PC-9 (cell line): ENCODE results near the gene DLGAP1. TPM values are rescaled to one million over a fixed set of nuclear protein-coding genes. Genes with fewer than 3 reads are reported as not detected.
"Not testable (repeated sequence)": the region's sequence is repeated elsewhere in the genome, so short reads cannot be mapped to it uniquely, and the experiment has no call there.

Experiments used
- BruUV-seq: library from RNA; stranded (reverse); fragments of 400-500 nt; replicated peaks from 2 replicates; lab custom pipeline; 2021; lab: Mats Ljungman, UMichigan
- CTCF ChIA-PET: fragments of 300-600 bp; sonication (Branson Sonifier 250); formaldehyde crosslinking; loops from one replicate; lab custom pipeline; 2022; ENCODE audit warnings: antibody characterized with exemption; lab: Charles Lee
- POLR2A ChIA-PET: fragments of 300-600 bp; sonication (Branson Sonifier 250); formaldehyde crosslinking; loops from one replicate; lab custom pipeline; 2022; ENCODE audit warnings: antibody characterized with exemption; ENCODE audit not compliant: unreplicated experiment; lab: Charles Lee
- DNase-seq, 2 experiments: peaks; one replicate each; pipeline versions ENCODE4 v3.0.0 to v3.0.0-alpha.2; 2015 to 2022; ENCODE audit warnings: mixed read lengths in 1 of 2
- H2AFZ ChIP-seq: fragments of 200-600 bp; sonication (generic); 2 replicates; pipeline ENCODE4 v1.8.1; 2017; ENCODE audit warnings: antibody characterized with exemption
- H3F3A ChIP-seq: fragments of 200-600 bp; sonication (generic); 2 replicates; pipeline ENCODE4 v1.8.1; 2017; ENCODE audit warnings: antibody characterized with exemption, mild to moderate bottlenecking, low read depth; ENCODE audit not compliant: insufficient read depth
- H3K27ac ChIP-seq: fragments of 200-600 bp; sonication (generic); 2 replicates; pipeline ENCODE4 v1.6.1; 2016; ENCODE audit warnings: mixed run types
- H3K27me3 ChIP-seq: fragments of 200-600 bp; sonication (generic); 2 replicates; pipeline ENCODE4 v1.6.1; 2016; ENCODE audit warnings: low read depth, mixed run types; ENCODE audit not compliant: insufficient read depth
- H3K36me3 ChIP-seq: fragments of 200-600 bp; sonication (generic); 2 replicates; pipeline ENCODE4 v1.6.1; 2016; ENCODE audit warnings: low read depth, mixed run types
- H3K4me1 ChIP-seq: fragments of 200-600 bp; sonication (generic); replicated peaks from 2 replicates; pipeline ENCODE4 v1.6.1; 2016; ENCODE audit warnings: mixed run types; ENCODE audit not compliant: insufficient read depth
- H3K4me2 ChIP-seq: fragments of 200-600 bp; sonication (generic); 2 replicates; pipeline ENCODE4 v1.6.1; 2017; ENCODE audit warnings: mixed run types
- H3K4me3 ChIP-seq: fragments of 200-600 bp; sonication (generic); 2 replicates; pipeline ENCODE4 v1.6.1; 2016; ENCODE audit warnings: mixed run types
- H3K79me2 ChIP-seq: fragments of 200-600 bp; sonication (generic); 2 replicates; pipeline ENCODE4 v1.6.1; 2017; ENCODE audit warnings: low read depth, mixed run types
- H3K9me2 ChIP-seq: fragments of 200-600 bp; sonication (generic); 2 replicates; pipeline ENCODE4 v1.8.1; 2017; ENCODE audit warnings: mild to moderate bottlenecking; ENCODE audit not compliant: insufficient read depth
- H3K9me3 ChIP-seq: fragments of 200-600 bp; sonication (generic); 2 replicates; pipeline ENCODE4 v1.8.1; 2016; ENCODE audit warnings: low read depth; ENCODE audit not compliant: insufficient read depth
- H4K20me1 ChIP-seq: fragments of 200-600 bp; sonication (generic); 2 replicates; pipeline ENCODE4 v1.8.1; 2017; ENCODE audit not compliant: insufficient read depth
- EZH2 ChIP-seq: fragments of 200-600 bp; sonication (generic); IDR thresholded peaks from 2 replicates; pipeline ENCODE4 v1.8.0; 2017; ENCODE audit warnings: antibody characterized with exemption, low read depth
- intact Hi-C: fragments of 100-400 bp; cut with micrococcal nuclease; formaldehyde crosslinking; loops from one replicate; pipeline ENCODE4 v1.10.0; 2022; ENCODE audit not compliant: unreplicated experiment
- total RNA-seq: library from RNA; stranded (reverse); gene quantifications from 2 replicates; pipeline ENCODE4 v1.2.3, GENCODE V29; 2021
- TF ChIP-seq, protein P1 (sequence below): fragments of 200-600 bp; sonication (generic); conservative IDR thresholded peaks from 2 replicates; pipeline ENCODE4 v1.6.1; 2017; ENCODE audit warnings: mixed run types, antibody characterized with exemption, mild to moderate bottlenecking, moderate library complexity

DLGAP1 gene
- total RNA-seq, 1 experiment from 2014 or later = not detected

DNA sequence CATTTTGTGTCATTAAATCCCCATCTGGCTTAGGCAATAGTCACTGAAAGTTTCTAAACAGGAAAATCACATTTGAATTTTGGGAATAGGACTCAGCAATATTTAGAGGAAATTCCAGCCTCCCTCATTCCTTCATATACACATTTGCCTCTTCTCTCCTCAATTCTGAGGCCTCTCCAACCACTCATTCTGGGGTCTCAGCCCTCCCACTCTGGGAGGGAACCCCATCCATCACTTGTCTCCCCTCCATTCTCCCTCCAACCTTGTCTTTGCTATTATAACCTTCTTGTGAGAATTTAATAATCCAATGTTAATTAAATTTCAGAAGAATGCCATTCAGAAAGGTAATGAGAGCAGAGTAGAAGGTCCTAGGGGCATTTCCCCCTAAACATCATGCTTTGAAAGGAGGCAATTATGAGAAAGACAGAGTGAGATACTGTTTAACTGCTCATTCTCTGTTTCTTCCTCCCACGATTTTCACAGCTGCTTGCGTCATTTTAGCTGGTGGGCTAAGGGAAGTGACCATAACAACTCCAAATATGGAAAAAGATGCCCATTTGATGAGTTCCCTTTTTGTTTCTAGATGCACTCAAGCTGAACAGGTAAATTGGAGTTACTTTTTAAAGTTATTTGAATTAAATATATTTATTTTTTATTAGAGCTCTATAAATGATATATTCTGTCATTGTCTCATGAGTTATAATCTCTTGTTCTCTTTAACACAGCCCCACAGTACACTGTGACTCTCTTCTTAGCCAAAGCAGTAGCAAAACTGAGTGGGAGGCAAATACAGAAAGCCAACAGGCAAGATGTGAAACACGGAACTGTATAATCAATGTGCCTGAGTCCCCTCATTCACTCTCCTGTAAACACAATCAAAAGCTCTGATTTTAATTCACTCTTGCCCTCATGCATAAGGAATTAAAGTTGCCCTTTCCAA, 135.1 kb downstream of the DLGAP1 start:
- no peaks in the 10 kb centered on the region for H3K9me3 ChIP-seq
- no peaks in the 10 kb centered on the region for H3K9me2 ChIP-seq
- no peaks in the 10 kb centered on the region for H3K4me1 ChIP-seq
- no peaks in the 10 kb centered on the region for H4K20me1 ChIP-seq
- H3F3A ChIP-seq = no peaks in the 10 kb centered on the region
- DNase-seq = no peak
- ChIA-PET CTCF (no interaction called here), POLR2A (no interaction called here)
- no peak overlapping the region for H3K4me2 ChIP-seq
- peaks cover 32% of the 10 kb centered on the region for H3K27me3 ChIP-seq
- H3K79me2 ChIP-seq = no peaks in the 10 kb centered on the region
- H3K27ac ChIP-seq = no peak overlapping the region
- intact Hi-C loops = no loop called here
- H2AFZ ChIP-seq = no peak overlapping the region
- no peak overlapping the region for H3K4me3 ChIP-seq
- TF ChIP-seq, protein P1, sequence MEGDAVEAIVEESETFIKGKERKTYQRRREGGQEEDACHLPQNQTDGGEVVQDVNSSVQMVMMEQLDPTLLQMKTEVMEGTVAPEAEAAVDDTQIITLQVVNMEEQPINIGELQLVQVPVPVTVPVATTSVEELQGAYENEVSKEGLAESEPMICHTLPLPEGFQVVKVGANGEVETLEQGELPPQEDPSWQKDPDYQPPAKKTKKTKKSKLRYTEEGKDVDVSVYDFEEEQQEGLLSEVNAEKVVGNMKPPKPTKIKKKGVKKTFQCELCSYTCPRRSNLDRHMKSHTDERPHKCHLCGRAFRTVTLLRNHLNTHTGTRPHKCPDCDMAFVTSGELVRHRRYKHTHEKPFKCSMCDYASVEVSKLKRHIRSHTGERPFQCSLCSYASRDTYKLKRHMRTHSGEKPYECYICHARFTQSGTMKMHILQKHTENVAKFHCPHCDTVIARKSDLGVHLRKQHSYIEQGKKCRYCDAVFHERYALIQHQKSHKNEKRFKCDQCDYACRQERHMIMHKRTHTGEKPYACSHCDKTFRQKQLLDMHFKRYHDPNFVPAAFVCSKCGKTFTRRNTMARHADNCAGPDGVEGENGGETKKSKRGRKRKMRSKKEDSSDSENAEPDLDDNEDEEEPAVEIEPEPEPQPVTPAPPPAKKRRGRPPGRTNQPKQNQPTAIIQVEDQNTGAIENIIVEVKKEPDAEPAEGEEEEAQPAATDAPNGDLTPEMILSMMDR = no peak
- no peak for TF ChIP-seq EZH2
- no peaks in the 10 kb centered on the region for H3K36me3 ChIP-seq
- no TSS peak for BruUV-seq

GRCh38 chr18:4318311-4318710, 136.8 kb downstream of the DLGAP1 start:
- no peak overlapping the region for H2AFZ ChIP-seq
- H4K20me1 ChIP-seq = no peaks in the 10 kb centered on the region
- no peaks in the 10 kb centered on the region for H3K79me2 ChIP-seq
- no peaks in the 10 kb centered on the region for H3K36me3 ChIP-seq
- no TSS peak for BruUV-seq
- no peaks in the 10 kb centered on the region for H3K9me2 ChIP-seq
- H3K4me1 ChIP-seq = no peaks in the 10 kb centered on the region
- H3F3A ChIP-seq = no peaks in the 10 kb centered on the region
- no peak overlapping the region for H3K4me2 ChIP-seq
- no peaks in the 10 kb centered on the region for H3K9me3 ChIP-seq
- peaks cover 32% of the 10 kb centered on the region for H3K27me3 ChIP-seq
- no peak for TF ChIP-seq EZH2
- TF ChIP-seq, protein P1 = no peak
- ChIA-PET POLR2A (no interaction called here), CTCF (no interaction called here)
- no peak overlapping the region for H3K4me3 ChIP-seq
- no peak for DNase-seq
- intact Hi-C loops = no loop called here
- no peak overlapping the region for H3K27ac ChIP-seq

DNA sequence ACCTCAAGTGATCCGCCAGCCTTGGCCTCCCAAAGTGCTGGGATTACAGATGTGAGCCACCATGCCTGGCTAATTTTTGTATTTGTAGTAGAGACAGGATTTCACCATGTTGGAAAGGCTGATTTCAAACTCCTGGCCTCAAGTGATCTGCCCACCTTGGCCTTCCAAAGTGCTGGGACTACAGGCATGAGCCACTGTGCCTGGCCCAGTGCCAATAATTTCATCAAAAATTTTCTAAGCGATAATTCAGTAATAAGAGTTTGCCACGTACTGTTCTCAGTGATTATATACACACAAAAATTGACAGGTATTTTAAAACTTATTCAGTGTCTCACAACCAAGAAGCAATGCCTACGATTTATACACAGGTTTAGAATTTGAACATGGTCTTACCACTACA, 143.2 kb downstream of the DLGAP1 start:
- peaks cover 42% of the 10 kb centered on the region for H3K27me3 ChIP-seq
- H2AFZ ChIP-seq, H3K4me3 ChIP-seq, POLR2A ChIA-PET, DNase-seq, CTCF ChIA-PET, H3K9me2 ChIP-seq, H4K20me1 ChIP-seq, H3K4me1 ChIP-seq, intact Hi-C loops, H3K36me3 ChIP-seq, H3F3A ChIP-seq, H3K79me2 ChIP-seq, BruUV-seq, H3K4me2 ChIP-seq, H3K27ac ChIP-seq, H3K9me3 ChIP-seq: not testable (repeated sequence)
